ENCODE results near the gene TCEA3. TPM values are rescaled to one million over a fixed set of nuclear protein-coding genes. Genes with fewer than 3 reads are reported as not detected.
"Not testable (repeated sequence)": the region's sequence is repeated elsewhere in the genome, so short reads cannot be mapped to it uniquely, and the experiment has no call there.

The TCEA3 gene
- total and polyA plus RNA-seq, 4 experiments from 2014 or later: 22.7 to 30.8 (median 28.3) TPM

DNA sequence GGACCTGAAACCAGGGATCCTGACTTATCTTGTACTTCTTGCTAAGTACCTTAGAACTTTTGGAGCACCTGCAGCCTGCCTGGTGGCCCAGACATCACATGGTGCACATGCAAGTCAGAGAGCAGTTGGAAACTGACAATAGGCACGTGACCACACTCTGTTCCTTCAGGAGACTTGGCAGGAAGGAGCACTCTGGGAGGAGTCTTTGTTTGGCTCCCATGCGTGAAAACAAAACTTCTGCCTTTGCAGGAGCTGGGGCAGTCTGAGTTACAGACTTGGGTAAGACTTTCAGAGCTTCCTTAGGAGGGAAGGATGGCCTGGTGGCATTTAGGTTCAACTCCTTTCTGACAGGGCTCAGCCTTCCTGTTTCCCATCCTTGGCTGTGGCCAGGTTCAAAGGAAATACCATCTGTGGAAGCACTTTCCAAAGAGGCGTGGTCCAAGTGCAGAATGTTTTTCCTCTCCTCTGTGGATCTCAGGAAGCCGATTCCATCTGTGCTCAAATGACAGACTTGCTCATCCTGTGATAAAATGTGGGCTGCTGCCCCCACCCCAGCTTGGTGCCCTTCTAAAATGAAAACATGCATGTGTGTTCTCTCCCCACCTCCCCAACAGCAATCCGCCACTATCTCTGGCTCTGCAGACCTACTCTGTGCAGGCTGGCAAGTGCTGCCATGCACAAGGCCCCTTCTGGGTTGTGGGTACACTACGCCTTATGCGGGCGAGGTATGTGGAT lies 40.8 kb downstream of the TCEA3 start:
- Histone ChIP-seq H3K4me3 (ENCODE audit: low read length in 2 of 2) (no peak overlapping the region), H3K27ac (ENCODE audit: low read depth, low read length) (no peak overlapping the region), H3K9me3 (ENCODE audit: control insufficient read depth in 1 of 2, low read length in 2 of 2) (no peaks in the 10 kb centered on the region), H3K36me3 (ENCODE audit: insufficient read depth, low read length) (peaks cover 4% of the 10 kb centered on the region), H3K4me1 (ENCODE audit: insufficient read depth, low read length) (no peaks in the 10 kb centered on the region), H3K27me3 (ENCODE audit: insufficient read depth, low read length) (no peaks in the 10 kb centered on the region)
- DNase-seq: no peak
- POLR2A ChIA-PET (ENCODE audit: partially characterized antibody): no interaction called here
- CTCF ChIA-PET (ENCODE audit: partially characterized antibody): no interaction called here
- H3K27ac Mint-ChIP-seq: peak overlapping the region in 1 of 7 donors; percentile 42
- no peaks in the 10 kb centered on the region for H3K27me3 Mint-ChIP-seq
- H3K36me3 Mint-ChIP-seq: peaks cover 0 to 11% of the 10 kb centered on the region in 2 donors
- no peak overlapping the region for H3K4me3 Mint-ChIP-seq
- no peaks in the 10 kb centered on the region for H3K9me3 Mint-ChIP-seq
- intact Hi-C loops (cut with micrococcal nuclease): no loop called here
- H3K4me1 Mint-ChIP-seq: no peaks in the 10 kb centered on the region

DNA sequence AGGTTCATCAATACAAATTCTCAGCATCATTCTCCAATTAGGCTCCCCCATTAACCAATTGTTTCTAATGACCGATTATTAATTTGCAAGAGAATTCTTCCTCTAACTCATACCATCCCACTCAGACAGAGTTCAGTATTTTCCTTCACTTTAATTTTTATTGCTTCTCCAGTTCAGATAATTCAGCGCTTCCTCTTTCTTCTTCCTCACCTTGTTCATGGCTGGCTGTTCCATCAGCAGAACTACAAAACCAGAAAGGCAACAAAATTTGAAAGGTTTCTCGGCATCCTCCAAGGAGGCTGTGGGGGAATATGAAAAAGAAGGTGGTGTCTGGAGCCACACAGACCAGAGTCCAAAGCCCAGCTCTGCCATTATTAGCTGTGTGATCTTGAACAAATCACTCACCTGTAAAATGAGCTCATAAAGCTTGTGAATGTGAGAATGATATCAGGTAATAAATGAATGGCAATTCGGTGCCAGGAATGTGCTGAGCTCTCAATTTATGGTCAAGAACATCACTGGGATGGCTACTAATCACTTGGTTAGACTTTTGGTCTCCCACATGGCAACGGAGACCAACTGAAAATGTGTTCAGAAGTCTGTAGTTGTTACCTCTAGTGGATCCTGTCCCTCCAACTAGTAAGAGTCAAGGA lies 43.2 kb downstream of the TCEA3 start:
- Mint-ChIP-seq H3K4me1 (no peaks in the 10 kb centered on the region), H3K27ac (peak overlapping the region in 2 of 7 donors; percentile 6 to 19), H3K36me3 (peaks cover 0 to 9% of the 10 kb centered on the region in 2 donors), H3K9me3 (no peaks in the 10 kb centered on the region), H3K27me3 (no peaks in the 10 kb centered on the region), H3K4me3 (no peak overlapping the region)
- H3K36me3 ChIP-seq (ENCODE audit: insufficient read depth, low read length): peaks cover 4% of the 10 kb centered on the region
- no peaks in the 10 kb centered on the region for H3K4me1 ChIP-seq (ENCODE audit: insufficient read depth, low read length)
- H3K4me3 ChIP-seq (ENCODE audit: low read length in 2 of 2): no peak overlapping the region
- intact Hi-C loops (cut with micrococcal nuclease): no loop called here
- H3K9me3 ChIP-seq (ENCODE audit: control insufficient read depth in 1 of 2, low read length in 2 of 2): no peaks in the 10 kb centered on the region
- ChIA-PET CTCF (ENCODE audit: partially characterized antibody) (interaction anchor here (0.6 kb wide), 1 partner anchor 1277 kb away, joined by 3 read pairs; no protein-coding TSS in a partner anchor), POLR2A (ENCODE audit: partially characterized antibody) (interaction anchor here (2.2 kb wide), 1 partner anchor 13 kb away, joined by 4 read pairs; no protein-coding TSS in a partner anchor)
- no peaks in the 10 kb centered on the region for H3K27me3 ChIP-seq (ENCODE audit: insufficient read depth, low read length)
- DNase-seq: no peak
- no peak overlapping the region for H3K27ac ChIP-seq (ENCODE audit: low read depth, low read length)

DNA sequence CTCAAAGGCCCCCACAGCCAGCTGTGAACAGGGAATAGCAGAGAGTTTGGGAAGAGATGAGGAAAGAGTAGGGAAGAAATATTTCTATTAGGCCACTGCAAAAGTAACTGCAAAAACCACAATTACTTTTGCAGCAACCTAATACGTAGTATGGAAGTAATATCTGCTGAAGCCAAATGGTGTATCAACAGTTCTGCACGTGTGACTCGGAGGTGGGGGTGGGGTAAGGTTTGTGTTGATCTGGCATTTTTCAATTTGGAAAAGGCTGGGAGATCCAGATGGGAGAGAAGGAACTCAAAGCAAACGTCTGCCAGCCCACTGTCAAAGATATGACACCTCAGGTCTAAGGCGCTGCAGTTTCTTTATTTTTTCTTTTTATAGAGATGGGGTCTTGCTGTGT lies 43.8 kb downstream of the TCEA3 start:
- Mint-ChIP-seq H3K27me3 (no peaks in the 10 kb centered on the region), H3K4me1 (no peaks in the 10 kb centered on the region), H3K4me3 (no peak overlapping the region), H3K27ac (peak overlapping the region in 3 of 7 donors; percentile 18 to 67 (median 42)), H3K9me3 (no peaks in the 10 kb centered on the region), H3K36me3 (peaks cover 0 to 7% of the 10 kb centered on the region in 2 donors)
- intact Hi-C loops (cut with micrococcal nuclease): no loop called here
- H3K9me3 ChIP-seq (ENCODE audit: control insufficient read depth in 1 of 2, low read length in 2 of 2): no peaks in the 10 kb centered on the region
- no peaks in the 10 kb centered on the region for H3K4me1 ChIP-seq (ENCODE audit: insufficient read depth, low read length)
- peaks cover 4% of the 10 kb centered on the region for H3K36me3 ChIP-seq (ENCODE audit: insufficient read depth, low read length)
- ChIA-PET CTCF (ENCODE audit: partially characterized antibody) (interaction anchor here (0.6 kb wide), 1 partner anchor 1278 kb away, joined by 3 read pairs; no protein-coding TSS in a partner anchor), POLR2A (ENCODE audit: partially characterized antibody) (interaction anchor here (2.2 kb wide), 1 partner anchor 12 kb away, joined by 4 read pairs; no protein-coding TSS in a partner anchor)
- H3K4me3 ChIP-seq (ENCODE audit: low read length in 2 of 2): no peak overlapping the region
- no peak overlapping the region for H3K27ac ChIP-seq (ENCODE audit: low read depth, low read length)
- no peaks in the 10 kb centered on the region for H3K27me3 ChIP-seq (ENCODE audit: insufficient read depth, low read length)
- no peak for DNase-seq

DNA sequence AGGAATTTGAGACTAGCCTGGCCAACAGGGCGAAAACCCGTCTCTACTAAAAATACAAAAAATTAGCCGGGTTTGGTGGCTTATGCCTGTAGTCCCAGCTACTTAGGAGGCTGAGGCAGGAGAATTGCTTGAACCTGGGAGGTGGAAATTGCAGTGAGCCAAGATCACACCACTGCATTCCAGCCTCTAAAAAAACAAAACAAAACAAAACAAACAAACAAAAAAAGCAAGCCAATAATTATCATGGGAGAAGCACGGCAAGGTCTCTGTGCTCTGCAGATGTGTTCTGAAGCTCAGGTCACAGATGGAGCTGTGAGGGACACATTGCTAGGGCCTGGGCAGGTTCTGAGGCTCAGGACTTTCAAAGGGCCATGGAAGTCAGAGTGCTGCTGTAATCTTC lies 44.3 kb downstream of the TCEA3 start:
- CTCF ChIA-PET (ENCODE audit: partially characterized antibody); H3K36me3 ChIP-seq (ENCODE audit: insufficient read depth, low read length); intact Hi-C loops (cut with micrococcal nuclease); H3K27ac ChIP-seq (ENCODE audit: low read depth, low read length); H3K27me3 Mint-ChIP-seq; H3K4me3 Mint-ChIP-seq; DNase-seq; H3K4me1 ChIP-seq (ENCODE audit: insufficient read depth, low read length); H3K36me3 Mint-ChIP-seq; H3K9me3 ChIP-seq (ENCODE audit: control insufficient read depth in 1 of 2, low read length in 2 of 2); H3K27me3 ChIP-seq (ENCODE audit: insufficient read depth, low read length); H3K9me3 Mint-ChIP-seq; H3K4me1 Mint-ChIP-seq; H3K4me3 ChIP-seq (ENCODE audit: low read length in 2 of 2): not testable (repeated sequence)
- H3K27ac Mint-ChIP-seq: peak overlapping the region in 1 of 7 donors; percentile 42
- POLR2A ChIA-PET (ENCODE audit: partially characterized antibody): interaction anchor here (2.2 kb wide), 1 partner anchor 12 kb away, joined by 4 read pairs; no protein-coding TSS in a partner anchor

DNA sequence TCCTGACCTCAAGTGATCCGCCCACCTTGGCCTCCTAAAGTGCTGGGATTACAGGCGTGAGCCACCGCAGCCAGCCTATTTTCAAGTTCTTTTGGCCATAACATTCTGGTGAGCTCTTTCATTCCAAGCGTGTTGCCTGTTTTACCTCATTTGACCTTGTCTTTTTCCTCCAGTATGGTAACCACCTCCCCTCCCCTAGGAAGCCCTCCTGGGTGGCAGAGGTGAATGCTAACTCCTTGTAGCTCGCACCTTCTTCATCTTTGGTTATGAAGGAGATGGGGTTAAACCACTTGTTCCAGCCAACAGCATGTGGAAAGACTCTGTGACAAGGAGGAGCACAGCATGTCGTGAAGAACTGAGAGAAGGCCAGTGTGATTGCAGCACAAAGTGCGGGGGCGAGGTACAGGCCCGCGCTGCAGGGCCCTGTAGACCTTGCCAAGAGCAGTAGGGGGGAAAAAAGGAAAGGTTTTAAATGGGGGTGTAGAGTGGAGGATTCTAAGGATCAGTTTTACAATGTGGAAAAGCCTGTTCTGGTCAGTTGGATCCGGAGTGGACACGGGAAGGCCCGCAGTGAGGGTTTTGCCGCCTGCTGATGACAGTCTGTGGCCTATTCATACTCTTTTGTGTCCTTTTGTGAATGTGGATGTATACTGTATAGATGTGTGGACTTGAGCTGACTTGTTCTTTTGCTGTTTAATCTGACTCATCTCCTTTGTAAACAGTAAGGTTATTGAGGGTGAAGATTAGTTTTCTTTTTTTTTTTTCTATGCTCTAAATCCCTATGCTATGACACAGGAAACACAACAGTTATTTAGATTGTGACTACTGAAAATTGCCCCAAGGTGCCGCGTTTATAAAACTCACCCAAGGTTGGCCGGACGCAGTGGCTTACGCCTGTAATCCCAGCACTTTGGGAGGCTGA lies 47.4 kb downstream of the TCEA3 start:
- Mint-ChIP-seq H3K9me3 (no peaks in the 10 kb centered on the region), H3K27me3 (no peaks in the 10 kb centered on the region), H3K27ac (peak overlapping the region in 1 of 7 donors; percentile 36), H3K36me3 (peaks cover 0 to 3% of the 10 kb centered on the region in 2 donors), H3K4me1 (no peaks in the 10 kb centered on the region), H3K4me3 (no peak overlapping the region)
- intact Hi-C loops (cut with micrococcal nuclease): no loop called here
- no peak for DNase-seq
- H3K36me3 ChIP-seq (ENCODE audit: insufficient read depth, low read length): no peaks in the 10 kb centered on the region
- no peak overlapping the region for H3K27ac ChIP-seq (ENCODE audit: low read depth, low read length)
- no peaks in the 10 kb centered on the region for H3K4me1 ChIP-seq (ENCODE audit: insufficient read depth, low read length)
- no peaks in the 10 kb centered on the region for H3K27me3 ChIP-seq (ENCODE audit: insufficient read depth, low read length)
- H3K9me3 ChIP-seq (ENCODE audit: control insufficient read depth in 1 of 2, low read length in 2 of 2): no peaks in the 10 kb centered on the region
- ChIA-PET CTCF (ENCODE audit: partially characterized antibody) (no interaction called here), POLR2A (ENCODE audit: partially characterized antibody) (no interaction called here)
- no peak overlapping the region for H3K4me3 ChIP-seq (ENCODE audit: low read length in 2 of 2)

DNA sequence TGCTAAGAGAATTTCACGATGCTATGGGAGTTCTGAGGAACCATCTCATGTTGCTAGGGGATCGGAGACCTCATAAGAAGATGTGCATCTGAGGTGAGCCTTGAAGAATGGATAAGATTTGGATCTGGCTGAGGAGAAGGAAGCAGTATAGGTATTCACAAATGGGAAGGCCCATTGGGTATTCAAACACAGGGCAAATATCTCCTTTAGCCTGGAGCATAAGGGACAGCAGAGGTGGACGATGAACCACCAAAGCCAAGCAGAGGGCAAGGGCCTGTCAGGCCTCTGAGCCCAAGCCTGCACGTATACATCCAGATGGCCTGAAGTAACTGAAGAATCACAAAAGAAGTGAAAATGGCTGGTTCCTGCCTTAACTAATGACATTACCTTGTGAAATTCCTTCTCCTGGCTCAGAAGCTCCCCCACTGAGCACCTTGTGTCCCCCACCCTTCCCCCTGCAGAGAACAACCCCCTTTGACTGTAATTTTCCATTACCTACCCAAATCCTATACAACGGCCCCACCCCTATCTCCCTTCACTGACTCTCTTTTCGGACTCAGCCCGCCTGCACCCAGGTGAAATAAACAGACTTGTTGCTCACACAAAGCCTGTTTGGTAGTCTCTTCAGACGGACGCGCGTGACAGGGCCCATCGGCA lies 50.3 kb downstream of the TCEA3 start:
- H3K27me3 Mint-ChIP-seq; H3K27me3 ChIP-seq (ENCODE audit: insufficient read depth, low read length); intact Hi-C loops (cut with micrococcal nuclease); H3K4me3 Mint-ChIP-seq; H3K27ac ChIP-seq (ENCODE audit: low read depth, low read length); CTCF ChIA-PET (ENCODE audit: partially characterized antibody); H3K4me1 ChIP-seq (ENCODE audit: insufficient read depth, low read length); H3K9me3 ChIP-seq (ENCODE audit: control insufficient read depth in 1 of 2, low read length in 2 of 2); H3K27ac Mint-ChIP-seq; H3K36me3 Mint-ChIP-seq; H3K36me3 ChIP-seq (ENCODE audit: insufficient read depth, low read length); H3K9me3 Mint-ChIP-seq; H3K4me3 ChIP-seq (ENCODE audit: low read length in 2 of 2); DNase-seq: not testable (repeated sequence)
- POLR2A ChIA-PET (ENCODE audit: partially characterized antibody): interaction anchor here (0.9 kb wide), 1 partner anchor 30 kb away, joined by 3 read pairs; the partner anchor contains the start of gene HNRNPR
- peaks cover 2 to 14% (median 8%) of the 10 kb centered on the region in 4 donors for H3K4me1 Mint-ChIP-seq
